HCT116 (cell line): ENCODE data around the gene MMAA. TPM values are rescaled to one million over a fixed set of nuclear protein-coding genes. Genes with fewer than 3 reads are reported as not detected.
"Not testable (repeated sequence)": the region's sequence is repeated elsewhere in the genome, so short reads cannot be mapped to it uniquely, and the experiment has no call there.

ENCODE experiments used
- ATAC-seq: fragments of 200-7000 bp; cut with Tn5 transposase; 2 replicates; pipeline ENCODE4 v1.9.1; 2020; ENCODE audit warnings: mild to moderate bottlenecking, moderate library complexity
- BruUV-seq: library from RNA; stranded (reverse); fragments of 400-500 nt; replicated peaks from 2 replicates; lab custom pipeline; 2021; lab: Mats Ljungman, UMichigan
- CTCF ChIA-PET: fragments of 300-600 bp; sonication (Branson Sonifier 250); formaldehyde crosslinking; loops from one replicate; lab custom pipeline; 2021; ENCODE audit warnings: antibody characterized with exemption; lab: Charles Lee
- POLR2A ChIA-PET: fragments of 300-600, 350-600 bp; sonication (Branson Sonifier 250); formaldehyde crosslinking; loops from one replicate; lab custom pipeline; 2021; ENCODE audit warnings: antibody characterized with exemption; lab: Charles Lee
- RAD21 ChIA-PET, 2 experiments: fragments of 300-600 bp; sonication (Branson Sonifier 250); formaldehyde crosslinking; loops; one replicate each; lab custom pipeline; 2023; ENCODE audit warnings: low total read pairs in 2 of 2; ENCODE audit not compliant: uncharacterized antibody in 2 of 2, unreplicated experiment in 2 of 2, low non-redundant PET in 1 of 2; lab: Charles Lee
- DNase-seq: peaks from one replicate; pipeline ENCODE4 v3.0.0-alpha.2; 2010; ENCODE audit warnings: low read depth, low spot score
- H2AFZ ChIP-seq: fragments of 200-600 bp; shearing (Covaris generic), sonication (generic); 2 replicates; pipeline ENCODE4 v1.6.1; 2017; ENCODE audit warnings: low read depth, mixed run types, mixed read lengths, antibody characterized with exemption, low read length; ENCODE audit not compliant: poor library complexity, severe bottlenecking
- H3K27ac ChIP-seq: 2 replicates; pipeline ENCODE4 v1.5.1; 2012; ENCODE audit warnings: low read depth, low read length
- H3K27me3 ChIP-seq: fragments of 200-600 bp; sonication (generic); 2 replicates; pipeline ENCODE4 v1.6.1; 2016; ENCODE audit warnings: mixed run types, low read length, mixed read lengths; ENCODE audit not compliant: insufficient read depth
- H3K36me3 ChIP-seq, 2 experiments: fragments of 200-500 bp in 1 of 2; fragments of 200-600 bp in 1 of 2; sonication (Bioruptor generic) in 1 of 2; sonication (generic) in 1 of 2; 2 replicates each; pipeline versions ENCODE4 v1.5.1 to v1.6.1; 2014 to 2016; ENCODE audit warnings: low read length in 2 of 2, inconsistent platforms in 1 of 2, mixed read lengths in 1 of 2, mixed run types in 1 of 2; ENCODE audit not compliant: insufficient read depth in 2 of 2, control insufficient read depth in 1 of 2
- H3K4me1 ChIP-seq, 2 experiments: fragments of 200-600 bp in 1 of 2; sonication (generic) in 1 of 2; 2 replicates each; pipeline versions ENCODE4 v1.5.1 to v1.6.1; 2012 to 2017; ENCODE audit warnings: low read length in 2 of 2, inconsistent platforms in 1 of 2, mild to moderate bottlenecking in 1 of 2, mixed read lengths in 1 of 2, mixed run types in 1 of 2, moderate library complexity in 1 of 2; ENCODE audit not compliant: insufficient read depth in 2 of 2, control insufficient read depth in 1 of 2
- H3K4me2 ChIP-seq: fragments of 200-600 bp; sonication (generic); 2 replicates; pipeline ENCODE4 v1.6.1; 2017; ENCODE audit warnings: mixed run types, low read length, mixed read lengths
- H3K4me3 ChIP-seq, 2 experiments: fragments of 200-600 bp in 1 of 2; sonication (generic) in 1 of 2; replicated peaks in 1 of 2; 2 replicates each; pipeline ENCODE4 v1.5.1; 2011 to 2016; ENCODE audit warnings: low read length in 2 of 2, control low read depth in 1 of 2, low read depth in 1 of 2, mild to moderate bottlenecking in 1 of 2, mixed read lengths in 1 of 2, mixed run types in 1 of 2
- H3K79me2 ChIP-seq: fragments of 200-600 bp; sonication (generic); 2 replicates; pipeline ENCODE4 v1.6.1; 2017; ENCODE audit warnings: mild to moderate bottlenecking, mixed run types, low read length, moderate library complexity, mixed read lengths; ENCODE audit not compliant: insufficient read depth
- H3K9ac ChIP-seq: fragments of 200-600 bp; sonication (generic); 2 replicates; pipeline ENCODE4 v1.6.1; 2016; ENCODE audit warnings: low read length, mixed read lengths
- H3K9me2 ChIP-seq: fragments of 200-600 bp; sonication (generic), shearing (Covaris generic); 2 replicates; pipeline ENCODE4 v1.6.1; 2017; ENCODE audit warnings: mixed run types, mild to moderate bottlenecking, moderate library complexity; ENCODE audit not compliant: insufficient read depth
- H3K9me3 ChIP-seq, 2 experiments: fragments of 200-500 bp in 1 of 2; fragments of 200-600 bp in 1 of 2; sonication (Bioruptor generic) in 1 of 2; sonication (generic) in 1 of 2; 2 replicates each; pipeline ENCODE4 v1.6.1; 2014 to 2017; ENCODE audit warnings: low read length in 2 of 2, mixed read lengths in 2 of 2, inconsistent platforms in 1 of 2, low read depth in 1 of 2, mild to moderate bottlenecking in 1 of 2, mixed run types in 1 of 2, moderate library complexity in 1 of 2; ENCODE audit not compliant: control insufficient read depth in 1 of 2, insufficient read depth in 1 of 2
- H4K20me1 ChIP-seq: fragments of 200-600 bp; sonication (generic), shearing (Covaris generic); 2 replicates; pipeline ENCODE4 v1.6.1; 2017; ENCODE audit warnings: mixed run types, mild to moderate bottlenecking, moderate library complexity; ENCODE audit not compliant: insufficient read depth
- CEBPB ChIP-seq: IDR thresholded peaks from 2 replicates; pipeline ENCODE4 v1.6.1; 2012; ENCODE audit warnings: low read depth
- CTCF ChIP-seq, 3 experiments: fragments of 200-600 bp in 1 of 3; sonication (generic) in 1 of 3; IDR thresholded peaks in 2 of 3; conservative IDR thresholded peaks in 1 of 3; 2 replicates each; pipeline ENCODE4 v1.5.1; 2012 to 2017; ENCODE audit warnings: low read depth in 2 of 3, low read length in 2 of 3, antibody characterized with exemption in 1 of 3, borderline replicate concordance in 1 of 3, control low read depth in 1 of 3, mild to moderate bottlenecking in 1 of 3, mixed read lengths in 1 of 3, mixed run types in 1 of 3, moderate library complexity in 1 of 3; ENCODE audit not compliant: insufficient read depth in 1 of 3
- SIN3A ChIP-seq: IDR thresholded peaks from 2 replicates; pipeline ENCODE4 v1.6.1; 2012; ENCODE audit warnings: low read depth
- SRF ChIP-seq: IDR thresholded peaks from 2 replicates; pipeline ENCODE4 v1.6.1; 2012; ENCODE audit warnings: low read depth
- ZNF274 ChIP-seq: fragments of 200-500 bp; sonication (Bioruptor generic); IDR thresholded peaks from 2 replicates; pipeline ENCODE4 v1.6.1; 2014; ENCODE audit warnings: mild to moderate bottlenecking, low read depth, low read length, inconsistent platforms
- intact Hi-C: fragments of 100-400 bp; cut with micrococcal nuclease; formaldehyde crosslinking; loops from 2 replicates; pipeline ENCODE4 v1.10.0; 2022
- total RNA-seq: library from RNA; stranded (reverse); gene quantifications from one replicate; pipeline ENCODE4 v1.2.1, GENCODE V29; 2021; ENCODE audit not compliant: unreplicated experiment

Gene MMAA
- total RNA-seq, 1 experiment from 2014 or later, result 3.6 TPM

GRCh38 chr4:145691416-145691815 is 72.2 kb downstream of the MMAA start:
- RAD21 ChIA-PET, H3K79me2 ChIP-seq, H3K9ac ChIP-seq, H4K20me1 ChIP-seq, intact Hi-C loops, CTCF ChIA-PET, H3K4me1 ChIP-seq, H3K27me3 ChIP-seq, H3K27ac ChIP-seq, H3K4me3 ChIP-seq, DNase-seq, H3K36me3 ChIP-seq, H2AFZ ChIP-seq, ATAC-seq, BruUV-seq, H3K9me2 ChIP-seq, POLR2A ChIA-PET, H3K9me3 ChIP-seq, H3K4me2 ChIP-seq: not testable (repeated sequence)

- H3K79me2 ChIP-seq, result no peaks in the 10 kb centered on the region
- no peak for DNase-seq
- H3K36me3 ChIP-seq, result no peaks in the 10 kb centered on the region
- no peak overlapping the region for H3K27ac ChIP-seq
- H3K27me3 ChIP-seq, result no peaks in the 10 kb centered on the region
- no peak overlapping the region for H2AFZ ChIP-seq
- POLR2A ChIA-PET, result no interaction called here
- TF ChIP-seq SRF, result no peak
- no peak for TF ChIP-seq ZNF274
- no peak for TF ChIP-seq CTCF (IDR thresholded peaks at IDR 0.05 in 2 of 3, conservative IDR thresholded peaks at IDR 0.05 in 1 of 3; ENCODE audit: borderline replicate concordance in 1 of 3, insufficient read depth in 1 of 3, low read depth in 2 of 3, low read length in 2 of 3)
- no peak for TF ChIP-seq CEBPB
- no peak for TF ChIP-seq SIN3A
- no peak overlapping the region for H3K4me3 ChIP-seq
- H3K4me2 ChIP-seq, result no peak overlapping the region
- H3K4me1 ChIP-seq, result no peaks in the 10 kb centered on the region
- no peaks in the 10 kb centered on the region for H4K20me1 ChIP-seq
- no peak overlapping the region for H3K9ac ChIP-seq
- intact Hi-C loops, result no loop called here
- ATAC-seq, result no peak
- H3K9me3 ChIP-seq, result no peaks in the 10 kb centered on the region
- RAD21 ChIA-PET, result no interaction called here
- no TSS peak for BruUV-seq
- CTCF ChIA-PET, result no interaction called here
- H3K9me2 ChIP-seq, result no peaks in the 10 kb centered on the region
Observed at GRCh38 chr4:145694929-145695328, 75.7 kb downstream of the MMAA start.
